Small intestine (tissue), 16 donors: Measurements from ENCODE around the gene ZDHHC19. TPM values are rescaled to one million over a fixed set of nuclear protein-coding genes. Genes with fewer than 3 reads are reported as not detected.
A peak's percentile ranks its signal among the peaks of the same experiment; 100 is the strongest.
"Not testable (repeated sequence)": the region's sequence is repeated elsewhere in the genome, so short reads cannot be mapped to it uniquely, and the experiment has no call there.

Experiments
- DNase-seq, 2 donors: peaks; one replicate each; pipeline versions ENCODE4 v3.0.0 to v3.0.0-alpha.2; 2013
- FAIRE-seq: peaks from 2 replicates; lab custom pipeline; 2012; peaks lifted over from hg19 to GRCh38; lab: Jason Lieb, UNC
- H3K27ac ChIP-seq, 3 donors: one replicate each; pipeline ENCODE4 v1.5.1; 2013; ENCODE audit warnings: low read length in 2 of 3, mild to moderate bottlenecking in 2 of 3, control low read depth in 1 of 3, inconsistent platforms in 1 of 3, low read depth in 1 of 3, moderate library complexity in 1 of 3
- H3K27me3 ChIP-seq, 3 donors: one replicate each; pipeline ENCODE4 v1.6.1; 2013; ENCODE audit warnings: low read length in 3 of 3, inconsistent platforms in 1 of 3; ENCODE audit not compliant: control insufficient read depth in 3 of 3, insufficient read depth in 3 of 3
- H3K36me3 ChIP-seq, 3 donors: one replicate each; pipeline ENCODE4 v1.6.1; 2013; ENCODE audit warnings: low read length in 3 of 3, inconsistent platforms in 1 of 3, low read depth in 1 of 3, mild to moderate bottlenecking in 1 of 3, moderate library complexity in 1 of 3; ENCODE audit not compliant: control insufficient read depth in 3 of 3, insufficient read depth in 2 of 3
- H3K4me1 ChIP-seq, 3 donors: one replicate each; pipeline ENCODE4 v1.6.1; 2013; ENCODE audit warnings: low read length in 2 of 3, inconsistent platforms in 1 of 3, low read depth in 1 of 3, mild to moderate bottlenecking in 1 of 3, moderate library complexity in 1 of 3; ENCODE audit not compliant: control insufficient read depth in 3 of 3, insufficient read depth in 2 of 3
- H3K4me3 ChIP-seq, 3 donors: one replicate each; pipeline ENCODE4 v1.5.1; 2013; ENCODE audit warnings: low read length in 3 of 3, control low read depth in 1 of 3, inconsistent platforms in 1 of 3, low read depth in 1 of 3, mild to moderate bottlenecking in 1 of 3, moderate library complexity in 1 of 3
- H3K9me3 ChIP-seq, 2 donors: one replicate each; pipeline ENCODE4 v1.6.1; 2013; ENCODE audit warnings: low read depth in 1 of 2, low read length in 1 of 2; ENCODE audit not compliant: control insufficient read depth in 2 of 2, insufficient read depth in 1 of 2
- WGBS, 3 donors: extraction: QIAGEN DNeasy Blood & Tissue Kit; methylation state at CpG; one replicate each; pipeline ENCODE4 v1.1.7; 2013; 5-methylcytosine and 5-hydroxymethylcytosine counted together
- long read RNA-seq, 10 donors: transcript quantifications; one replicate each; lab custom pipeline, GENCODE V29; 2026
- polyA plus RNA-seq, 4 donors: library from polyadenylated mRNA; stranded (reverse) in 3 of 4; unstranded in 1 of 4; fragments of 200-250 nt in 3 of 4; fragments of 120-200 nt in 1 of 4; gene quantifications; one replicate each; pipeline versions ENCODE4 v1.2.1 to v1.2.3, GENCODE V29; 2013
- donor health status: healthy with polysubstance abuse.
- donor health status: control.
- donor health status: control.
- donor health status: Bipolar disorder and iron deficiency.
- donor health status: healthy.

ZDHHC19 gene
- polyA plus RNA-seq: under 1 TPM in 2 of 4 donors, not detected in 2; 0.22 to 0.40 TPM
- long read RNA-seq, donor 1: 0 reads
- long read RNA-seq, donor 2: 0 reads
- long read RNA-seq, donor 3: 0 reads
- long read RNA-seq, donor 4: 0 reads
- long read RNA-seq, donor 5: 0 reads
- long read RNA-seq, donor 6: 0 reads
- long read RNA-seq, donor 7: 0 reads
- long read RNA-seq, donor 8: 0 reads
- long read RNA-seq, donor 9: 0 reads
- long read RNA-seq, donor 10: 0 reads

GRCh38 chr3:196210673-196211556 lies at the start of gene ZDHHC19:
ZDHHC19 (minus strand) TSS chr3:196211400; CDS start chr3:196211315, 85 bp downstream.
- Histone ChIP-seq H3K4me3 (no peak within 1 kb of the TSS), H3K4me1 (peaks cover 2 to 28% (median 10%) of the 10 kb centered on the region in 3 donors), H3K36me3 (no peaks in the 10 kb centered on the region), H3K27ac (no peak within 1 kb of the TSS), H3K27me3 (peaks cover 0 to 3% (median 0%) of the 10 kb centered on the region in 3 donors), H3K9me3 (no peaks in the 10 kb centered on the region)
- DNase-seq: no peak
- FAIRE-seq: no peak
- WGBS, 3 donors: 69 to 74% (median 69%) methylated on average over 23 of the region's 23 CpGs

DNA sequence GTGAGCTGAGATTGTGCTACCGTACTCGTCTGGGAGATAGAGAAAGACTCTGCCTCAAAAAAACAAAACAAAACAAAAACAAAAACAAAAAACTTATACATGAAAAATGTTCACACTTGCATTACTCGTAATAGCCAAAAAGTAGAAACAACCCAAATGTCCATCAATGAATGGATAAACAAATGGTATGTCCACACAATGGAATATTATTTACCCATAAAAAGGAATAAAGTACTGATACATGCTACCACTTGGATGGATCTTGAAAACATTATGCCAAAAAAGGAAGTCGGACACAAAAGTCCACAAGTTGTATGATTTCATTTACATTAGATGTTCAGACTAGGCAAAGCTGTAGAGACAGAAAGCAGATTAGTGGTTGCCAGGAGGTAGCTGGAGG lies 49.6 kb upstream of the ZDHHC19 start:
- WGBS, 3 donors: 97 to 99% (median 99%) methylated on average over 4 of the region's 4 CpGs

DNA sequence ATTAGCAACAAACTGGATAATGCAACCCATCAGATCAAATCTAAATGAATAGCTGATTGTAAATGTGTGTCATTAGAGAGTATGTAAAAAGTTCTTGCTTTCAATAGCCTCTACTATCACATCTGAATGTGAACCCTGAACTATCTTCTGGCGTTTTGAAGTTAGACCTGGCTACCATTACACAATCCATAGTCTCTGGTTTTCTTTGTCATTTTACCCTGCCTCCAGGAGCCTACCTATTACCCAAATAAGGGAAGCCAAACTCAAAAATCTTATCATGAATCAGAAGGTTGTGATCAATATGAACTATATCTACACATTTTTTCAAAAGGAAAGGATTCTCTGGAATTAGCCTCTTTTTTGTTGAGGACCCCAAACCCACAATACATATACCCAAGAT lies 44.6 kb upstream of the ZDHHC19 start:
- Histone ChIP-seq H3K4me3 (no peak overlapping the region), H3K9me3 (no peaks in the 10 kb centered on the region), H3K4me1 (no peaks in the 10 kb centered on the region), H3K27ac (no peak overlapping the region), H3K27me3 (no peaks in the 10 kb centered on the region), H3K36me3 (peaks cover 5 to 40% (median 10%) of the 10 kb centered on the region in 3 donors)
- 15 to 64% (median 36%) methylated on average over 1 of the region's 1 CpG for WGBS, 3 donors
- DNase-seq (peak in 1 of 2 donors; percentile 36), FAIRE-seq (no peak)

More for the DNA sequence above, 49.6 kb upstream of the ZDHHC19 start:
- H3K27me3 ChIP-seq: no peaks in the 10 kb centered on the region
- no peaks in the 10 kb centered on the region for H3K9me3 ChIP-seq
- FAIRE-seq (no peak), DNase-seq (no peak)
- no peak overlapping the region for H3K27ac ChIP-seq
- H3K4me3 ChIP-seq: no peak overlapping the region
- no peaks in the 10 kb centered on the region for H3K4me1 ChIP-seq
- H3K36me3 ChIP-seq: peaks cover 5 to 39% (median 9%) of the 10 kb centered on the region in 3 donors

- no peak overlapping the region for H3K27ac ChIP-seq
- H3K27me3 ChIP-seq: no peaks in the 10 kb centered on the region
- FAIRE-seq (no peak), DNase-seq (peak in 1 of 2 donors; percentile 11)
- H3K9me3 ChIP-seq: no peaks in the 10 kb centered on the region
- no peaks in the 10 kb centered on the region for H3K4me1 ChIP-seq
- no peak overlapping the region for H3K4me3 ChIP-seq
- peaks cover 5 to 37% (median 10%) of the 10 kb centered on the region in 3 donors for H3K36me3 ChIP-seq
- 44 to 56% (median 54%) methylated on average over 5 of the region's 5 CpGs for WGBS, 3 donors
Measured at GRCh38 chr3:196254376-196255283, 43.4 kb upstream of the ZDHHC19 start.

- no peaks in the 10 kb centered on the region for H3K27me3 ChIP-seq
- no peaks in the 10 kb centered on the region for H3K9me3 ChIP-seq
- WGBS, 3 donors: 96 to 97% (median 97%) methylated on average over 16 of the region's 16 CpGs
- H3K4me3 ChIP-seq: no peak overlapping the region
- peaks cover 4 to 48% (median 12%) of the 10 kb centered on the region in 3 donors for H3K36me3 ChIP-seq
- no peaks in the 10 kb centered on the region for H3K4me1 ChIP-seq
- FAIRE-seq: no peak
- no peak for DNase-seq
- H3K27ac ChIP-seq: no peak overlapping the region
Measured at GRCh38 chr3:196251918-196252317, 40.7 kb upstream of the ZDHHC19 start.

- H3K4me1 ChIP-seq: no peaks in the 10 kb centered on the region
- no peak for FAIRE-seq
- WGBS, 3 donors: 92% methylated on average over 13 of the region's 13 CpGs
Measured at GRCh38 chr3:196246612-196247308, 35.6 kb upstream of the ZDHHC19 start.

GRCh38 chr3:196244166-196244565 lies 33.0 kb upstream of the ZDHHC19 start:
- DNase-seq, H3K27me3 ChIP-seq, FAIRE-seq, H3K9me3 ChIP-seq, H3K4me1 ChIP-seq, H3K27ac ChIP-seq, H3K4me3 ChIP-seq: not testable (repeated sequence)
- H3K36me3 ChIP-seq: peaks cover 16 to 63% (median 26%) of the 10 kb centered on the region in 3 donors
- 97 to 99% (median 97%) methylated on average over 24 to 34 of the region's 34 CpGs for WGBS, 3 donors

More at GRCh38 chr3:196246612-196247308, 35.6 kb upstream of the ZDHHC19 start:
- Histone ChIP-seq H3K36me3 (peaks cover 11 to 60% (median 21%) of the 10 kb centered on the region in 3 donors), H3K4me3 (no peak overlapping the region), H3K9me3 (peaks cover 0 to 5% of the 10 kb centered on the region in 2 donors), H3K27ac (no peak overlapping the region), H3K27me3 (no peaks in the 10 kb centered on the region)
- DNase-seq: no peak
